GM21360 (cell line): ENCODE results near the gene SRGAP1.
"Not testable (repeated sequence)": the region's sequence is repeated elsewhere in the genome, so short reads cannot be mapped to it uniquely, and the experiment has no call there.

Experiments
- ATAC-seq: cut with Tn5 transposase; IDR thresholded peaks from one replicate; pipeline ENCODE4 v1.9.1; 2021; ENCODE audit warnings: mild to moderate bottlenecking, moderate library complexity; ENCODE audit not compliant: unreplicated experiment

The SRGAP1 gene

GRCh38 chr12:64099397-64099796 lies 254.9 kb downstream of the SRGAP1 start:
- no peak for ATAC-seq

- ATAC-seq, result no peak
Observed at GRCh38 chr12:64102339-64102738, 257.8 kb downstream of the SRGAP1 start.

- ATAC-seq, result no peak
Observed at GRCh38 chr12:64103825-64104740, 259.6 kb downstream of the SRGAP1 start.

- ATAC-seq, result no peak
Observed at GRCh38 chr12:64105026-64105425, 260.5 kb downstream of the SRGAP1 start.

- ATAC-seq, result no peak
Observed at GRCh38 chr12:64107776-64108175, 263.3 kb downstream of the SRGAP1 start.

- no peak for ATAC-seq
Observed at GRCh38 chr12:64109706-64110105, 265.2 kb downstream of the SRGAP1 start.

- no peak for ATAC-seq
Observed at GRCh38 chr12:64110864-64111263, 266.4 kb downstream of the SRGAP1 start.

- ATAC-seq, result no peak
Observed at GRCh38 chr12:64116969-64117368, 272.5 kb downstream of the SRGAP1 start.

GRCh38 chr12:64120568-64120967 lies 276.1 kb downstream of the SRGAP1 start:
- no peak for ATAC-seq

- ATAC-seq, result not testable (repeated sequence)
Observed at GRCh38 chr12:64121086-64121485, 276.6 kb downstream of the SRGAP1 start.

GRCh38 chr12:64122154-64122553 lies 277.7 kb downstream of the SRGAP1 start:
- no peak for ATAC-seq

- no peak for ATAC-seq
Observed at GRCh38 chr12:64122995-64123394, 278.5 kb downstream of the SRGAP1 start.

- no peak for ATAC-seq
Observed at GRCh38 chr12:64123448-64123847, 278.9 kb downstream of the SRGAP1 start.

GRCh38 chr12:64124511-64125197 lies 280.2 kb downstream of the SRGAP1 start:
- ATAC-seq, result no peak

- ATAC-seq, result no peak
Observed at GRCh38 chr12:64125913-64126312, 281.4 kb downstream of the SRGAP1 start.

GRCh38 chr12:64127811-64128210 lies 283.3 kb downstream of the SRGAP1 start:
- no peak for ATAC-seq

- ATAC-seq, result no peak
Observed at GRCh38 chr12:64128366-64128765, 283.9 kb downstream of the SRGAP1 start.

GRCh38 chr12:64130476-64130875 lies 286.0 kb downstream of the SRGAP1 start:
- ATAC-seq, result not testable (repeated sequence)

GRCh38 chr12:64131456-64131855 lies 287.0 kb downstream of the SRGAP1 start:
- not testable (repeated sequence) for ATAC-seq

- ATAC-seq, result not testable (repeated sequence)
Observed at GRCh38 chr12:64132672-64133071, 288.2 kb downstream of the SRGAP1 start.

GRCh38 chr12:64137117-64137516 lies 292.6 kb downstream of the SRGAP1 start:
- no peak for ATAC-seq

- ATAC-seq, result no peak
Observed at GRCh38 chr12:64139021-64139420, 294.5 kb downstream of the SRGAP1 start.
